Brain microvascular endothelial cell (primary cell): Measurements from ENCODE around the gene EHD4.

Experiments
- DNase-seq: peaks from one replicate; pipeline ENCODE4 v3.0.0-alpha.2; 2020
- H3K27ac ChIP-seq: fragments of 250-450 bp; sonication (Bioruptor Pico); 2 replicates; pipeline ENCODE4 v1.5.1; 2020; ENCODE audit warnings: mild to moderate bottlenecking, moderate library complexity
- H3K27me3 ChIP-seq: fragments of 250-450 bp; sonication (Bioruptor Pico); replicated peaks from 2 replicates; pipeline ENCODE4 v1.5.1; 2020; ENCODE audit warnings: mild to moderate bottlenecking
- H3K36me3 ChIP-seq: fragments of 250-450 bp; sonication (Bioruptor Pico); replicated peaks from 2 replicates; pipeline ENCODE4 v1.5.1; 2020; ENCODE audit warnings: mild to moderate bottlenecking
- H3K4me3 ChIP-seq: 2 replicates; pipeline ENCODE4 v1.5.1; 2011; ENCODE audit warnings: low read depth, mild to moderate bottlenecking, control low read depth, low read length, moderate library complexity
- CTCF ChIP-seq: IDR thresholded peaks from 2 replicates; pipeline ENCODE4 v1.5.1; 2011; ENCODE audit warnings: low read depth, mild to moderate bottlenecking, moderate library complexity, low read length, control low read depth, inconsistent platforms; ENCODE audit errors: missing control alignments
- in situ Hi-C: cut with HindIII; loops from 2 replicates; pipeline ENCODE4 v1.10.0; 2017; ENCODE audit warnings: low sequenced_read_pairs, low pct_ligation_motif_present

Gene EHD4

DNA sequence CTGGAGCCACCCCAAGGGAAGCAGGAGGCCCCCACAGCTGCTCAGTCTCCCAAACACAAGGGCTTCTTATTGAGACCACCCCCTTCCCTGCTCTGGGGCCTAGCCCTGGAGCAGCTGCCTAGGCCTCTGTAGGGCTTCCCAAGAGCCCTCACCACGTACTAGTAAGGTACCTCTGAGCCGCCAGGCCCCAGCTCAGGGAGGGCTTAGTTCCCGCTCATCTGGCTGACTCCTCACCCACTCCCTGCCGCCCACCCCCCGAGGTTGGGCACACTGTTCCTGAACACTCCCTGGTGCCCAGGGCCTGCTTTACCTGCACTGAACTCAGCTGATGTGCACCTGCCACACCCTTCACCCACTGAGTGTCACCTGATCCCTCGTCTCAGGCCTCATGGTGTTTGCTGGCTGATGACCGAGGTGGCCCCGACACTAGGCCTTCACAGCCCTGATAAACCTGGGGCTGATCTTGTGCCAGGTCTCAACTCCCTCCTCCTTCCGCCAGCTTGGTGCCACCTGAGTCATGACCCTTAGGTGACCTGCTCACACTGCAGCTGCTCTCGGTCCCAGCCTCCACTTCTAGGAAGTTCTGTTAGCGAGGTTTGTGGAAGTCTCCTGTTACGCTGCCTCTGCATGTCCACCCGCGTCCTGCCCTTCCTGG, 60.5 kb downstream of the EHD4 start:
- TF ChIP-seq CTCF = no peak
- H3K36me3 ChIP-seq = peaks cover 25% of the 10 kb centered on the region
- H3K4me3 ChIP-seq = no peak overlapping the region
- in situ Hi-C loops = no loop called here
- DNase-seq = no peak
- H3K27ac ChIP-seq = no peak overlapping the region
- no peaks in the 10 kb centered on the region for H3K27me3 ChIP-seq

GRCh38 chr15:41908736-41909461, 63.5 kb downstream of the EHD4 start:
- DNase-seq = no peak
- Histone ChIP-seq H3K4me3 (no peak overlapping the region), H3K36me3 (peaks cover 27% of the 10 kb centered on the region), H3K27me3 (no peaks in the 10 kb centered on the region), H3K27ac (no peak overlapping the region)
- TF ChIP-seq CTCF = no peak
- in situ Hi-C loops = no loop called here

- TF ChIP-seq CTCF = no peak
- Histone ChIP-seq H3K27me3 (no peaks in the 10 kb centered on the region), H3K4me3 (no peak overlapping the region), H3K36me3 (peaks cover 29% of the 10 kb centered on the region), H3K27ac (no peak overlapping the region)
- in situ Hi-C loops = no loop called here
- DNase-seq = no peak
Measured at GRCh38 chr15:41907141-41907540, 65.2 kb downstream of the EHD4 start.

DNA sequence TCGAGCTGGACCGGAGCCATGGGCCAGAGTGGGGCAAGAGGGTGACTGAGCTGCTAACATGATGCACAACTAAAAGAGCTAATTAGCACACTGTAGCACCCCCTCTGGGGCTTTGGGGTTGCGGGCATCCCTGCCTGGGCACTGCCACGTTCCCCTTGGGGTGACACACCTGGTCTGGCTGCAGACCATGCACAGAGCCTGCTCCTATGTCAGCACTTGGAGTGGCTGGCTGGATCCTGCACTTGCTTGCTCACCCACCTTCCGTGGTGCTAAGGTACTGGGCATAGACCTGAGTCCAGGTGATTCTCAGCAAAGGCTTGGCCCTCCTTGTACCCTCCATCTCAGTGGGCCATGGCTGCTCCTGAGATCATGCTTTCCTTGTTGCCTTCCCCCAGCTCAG, 65.7 kb downstream of the EHD4 start:
- Histone ChIP-seq H3K4me3 (no peak overlapping the region), H3K27ac (no peak overlapping the region), H3K27me3 (no peaks in the 10 kb centered on the region), H3K36me3 (peaks cover 27% of the 10 kb centered on the region)
- in situ Hi-C loops = no loop called here
- no peak for DNase-seq
- TF ChIP-seq CTCF = no peak

DNA sequence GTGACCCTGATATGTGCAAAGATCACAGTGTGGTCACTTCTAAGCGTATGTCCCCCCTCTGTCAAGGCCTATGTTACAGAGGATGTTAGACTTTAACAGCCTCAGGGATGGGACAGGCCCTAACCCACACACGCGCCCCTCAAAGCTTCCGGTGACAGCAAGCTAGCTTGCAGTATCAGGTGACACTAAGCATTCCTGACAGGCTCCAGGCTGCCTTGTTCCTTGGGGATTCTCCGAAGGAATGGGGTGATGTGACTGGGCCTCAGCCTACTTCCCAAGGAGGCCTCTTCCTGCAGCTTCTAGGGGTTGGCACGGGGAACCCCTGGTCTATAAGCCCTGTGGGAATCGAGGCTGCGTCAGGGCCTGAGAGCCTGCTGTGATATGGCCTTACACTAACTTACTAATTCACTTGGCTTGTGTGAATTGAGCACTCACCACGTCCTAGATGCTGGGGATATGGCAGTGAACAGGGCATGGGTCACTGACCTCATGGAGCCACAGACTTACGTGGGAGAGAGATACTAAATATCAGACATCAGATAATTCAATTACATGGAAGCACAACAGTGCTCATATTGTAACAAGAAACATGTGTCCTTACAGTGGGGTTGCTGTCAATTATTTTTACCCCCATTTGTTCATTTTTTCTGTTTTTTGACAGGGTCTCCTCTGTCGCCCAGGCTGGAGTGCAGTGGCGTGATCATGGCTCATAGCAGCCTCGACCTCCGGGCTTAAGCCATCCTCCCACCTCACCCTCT, 67.1 kb downstream of the EHD4 start:
- TF ChIP-seq CTCF = no peak
- H3K27ac ChIP-seq = no peak overlapping the region
- in situ Hi-C loops = no loop called here
- peaks cover 34% of the 10 kb centered on the region for H3K36me3 ChIP-seq
- H3K4me3 ChIP-seq = no peak overlapping the region
- no peak for DNase-seq
- H3K27me3 ChIP-seq = no peaks in the 10 kb centered on the region
